Measurements from ENCODE around the gene CDX1.

CDX1 gene

GRCh38 chr5:150184006-150184405, 17.4 kb downstream of the CDX1 start:
- DNase-seq (ENCODE audit: low spot score), result no peak

- DNase-seq (ENCODE audit: low spot score), result no peak
Observed at GRCh38 chr5:150184990-150185912, 18.7 kb downstream of the CDX1 start.

GRCh38 chr5:150186137-150186536, 19.6 kb downstream of the CDX1 start:
- DNase-seq (ENCODE audit: low spot score), result no peak

- DNase-seq (ENCODE audit: low spot score), result no peak
Observed at GRCh38 chr5:150186897-150187296, 20.3 kb downstream of the CDX1 start.

- DNase-seq (ENCODE audit: low spot score), result no peak
Observed at GRCh38 chr5:150188146-150188842, 21.7 kb downstream of the CDX1 start.

- DNase-seq (ENCODE audit: low spot score), result no peak
Observed at GRCh38 chr5:150189326-150189725, 22.7 kb downstream of the CDX1 start.

GRCh38 chr5:150189728-150190502, 23.3 kb downstream of the CDX1 start, which contains the start of gene SLC6A7:
Gene SLC6A7, plus strand, starts transcription at chr5:150190062. Its CDS starts 266 bp downstream, at chr5:150190328.
- no peak for DNase-seq (ENCODE audit: low spot score)

GRCh38 chr5:150190503-150190979, 24.0 kb downstream of the CDX1 start:
- DNase-seq (ENCODE audit: low spot score), result no peak

- no peak for DNase-seq (ENCODE audit: low spot score)
Observed at GRCh38 chr5:150190987-150191386, 24.4 kb downstream of the CDX1 start.

GRCh38 chr5:150192462-150192861, 25.9 kb downstream of the CDX1 start:
- no peak for DNase-seq (ENCODE audit: low spot score)

- no peak for DNase-seq (ENCODE audit: low spot score)
Observed at GRCh38 chr5:150195736-150196485, 29.3 kb downstream of the CDX1 start.

- DNase-seq (ENCODE audit: low spot score), result no peak
Observed at GRCh38 chr5:150196514-150196913, 29.9 kb downstream of the CDX1 start.

- DNase-seq (ENCODE audit: low spot score), result no peak
Observed at GRCh38 chr5:150196986-150197385, 30.4 kb downstream of the CDX1 start.

GRCh38 chr5:150197476-150197875, 30.9 kb downstream of the CDX1 start:
- no peak for DNase-seq (ENCODE audit: low spot score)

- no peak for DNase-seq (ENCODE audit: low spot score)
Observed at GRCh38 chr5:150202501-150202900, 35.9 kb downstream of the CDX1 start.

- no peak for DNase-seq (ENCODE audit: low spot score)
Observed at GRCh38 chr5:150203832-150204589, 37.4 kb downstream of the CDX1 start.

GRCh38 chr5:150204590-150204960, 38.0 kb downstream of the CDX1 start:
- DNase-seq (ENCODE audit: low spot score), result no peak

- DNase-seq (ENCODE audit: low spot score), result no peak
Observed at GRCh38 chr5:150206098-150206778, 39.7 kb downstream of the CDX1 start.

- no peak for DNase-seq (ENCODE audit: low spot score)
Observed at GRCh38 chr5:150206779-150207115, 40.2 kb downstream of the CDX1 start.
